Pulmonary artery endothelial cell (primary cell): Measurements from ENCODE around the gene NGB. TPM values are rescaled to one million over a fixed set of nuclear protein-coding genes. Genes with fewer than 3 reads are reported as not detected.

Experiments used
- DNase-seq: peaks from one replicate; pipeline ENCODE4 v3.0.0-alpha.2; 2011; ENCODE audit warnings: low read depth, low spot score
- total RNA-seq: library from RNA; depleted of rRNA; stranded (reverse); fragments of >200 nt; gene quantifications from 2 replicates; pipeline ENCODE4 v1.2.3, GENCODE V29; 2014

NGB gene
- total RNA-seq, 1 donor from 2014 or later: not detected

- no peak for DNase-seq
Measured at GRCh38 chr14:77236814-77237213, 34.2 kb downstream of the NGB start.

GRCh38 chr14:77231721-77232120 lies 39.3 kb downstream of the NGB start:
- no peak for DNase-seq

DNA sequence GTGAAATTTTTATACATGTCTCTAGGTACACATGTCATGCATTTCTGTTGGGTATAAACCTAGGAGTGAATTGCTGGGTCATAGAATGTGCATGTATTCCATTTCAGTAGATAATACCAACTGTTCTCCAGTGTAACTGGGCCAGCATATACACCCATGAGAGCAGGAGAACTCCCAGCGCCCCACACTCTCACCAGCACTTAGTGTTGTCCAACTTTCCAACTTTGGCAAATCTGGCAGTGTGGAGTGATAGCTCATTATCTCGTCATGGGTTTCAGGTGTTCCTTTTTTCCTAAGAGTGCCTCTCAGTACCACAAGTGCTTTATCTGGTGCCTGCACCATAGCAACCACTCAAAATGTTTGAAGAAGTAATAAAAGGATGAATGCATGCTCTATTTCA lies 40.1 kb downstream of the NGB start:
- DNase-seq: no peak

GRCh38 chr14:77228056-77228455 lies 43.0 kb downstream of the NGB start:
- no peak for DNase-seq

- no peak for DNase-seq
Measured at GRCh38 chr14:77225892-77226557, 45.0 kb downstream of the NGB start.

GRCh38 chr14:77225254-77225653 lies 45.8 kb downstream of the NGB start:
- DNase-seq: no peak

GRCh38 chr14:77224212-77224611 lies 46.8 kb downstream of the NGB start:
- no peak for DNase-seq

DNA sequence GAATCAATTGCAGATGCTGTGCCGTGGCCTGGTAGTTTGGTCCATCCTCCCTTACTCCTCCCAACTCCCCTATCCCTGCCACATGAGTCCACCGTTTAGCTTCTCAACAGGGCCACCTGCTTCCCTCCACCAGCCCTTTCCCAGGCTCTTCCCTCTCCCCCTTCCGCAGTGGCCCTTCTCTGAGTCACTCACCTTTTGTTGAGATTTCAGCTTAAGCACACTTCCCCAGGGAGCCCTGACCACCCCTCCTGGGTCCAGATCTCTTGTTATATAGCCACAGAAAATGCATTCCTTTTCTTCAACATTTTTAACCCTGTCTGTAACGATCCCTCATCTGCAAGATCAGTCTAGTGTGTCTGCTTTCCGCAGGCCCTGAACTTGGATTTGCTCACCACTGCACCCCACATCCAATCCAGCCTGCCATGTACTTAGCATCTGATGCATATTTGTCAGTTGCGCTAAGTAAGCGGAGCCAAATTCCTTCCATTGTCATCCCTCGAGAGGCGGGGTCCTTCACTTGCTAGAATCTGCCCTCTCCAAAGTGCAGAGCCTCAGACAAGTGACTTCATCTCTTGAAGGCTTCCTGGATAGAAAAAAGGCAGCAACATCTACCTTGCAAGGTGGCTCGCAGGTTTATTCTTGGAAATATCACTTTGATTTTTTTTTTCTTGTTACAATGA lies 48.3 kb downstream of the NGB start:
- DNase-seq: no peak

- DNase-seq: no peak
Measured at GRCh38 chr14:77221241-77221871, 49.6 kb downstream of the NGB start.

DNA sequence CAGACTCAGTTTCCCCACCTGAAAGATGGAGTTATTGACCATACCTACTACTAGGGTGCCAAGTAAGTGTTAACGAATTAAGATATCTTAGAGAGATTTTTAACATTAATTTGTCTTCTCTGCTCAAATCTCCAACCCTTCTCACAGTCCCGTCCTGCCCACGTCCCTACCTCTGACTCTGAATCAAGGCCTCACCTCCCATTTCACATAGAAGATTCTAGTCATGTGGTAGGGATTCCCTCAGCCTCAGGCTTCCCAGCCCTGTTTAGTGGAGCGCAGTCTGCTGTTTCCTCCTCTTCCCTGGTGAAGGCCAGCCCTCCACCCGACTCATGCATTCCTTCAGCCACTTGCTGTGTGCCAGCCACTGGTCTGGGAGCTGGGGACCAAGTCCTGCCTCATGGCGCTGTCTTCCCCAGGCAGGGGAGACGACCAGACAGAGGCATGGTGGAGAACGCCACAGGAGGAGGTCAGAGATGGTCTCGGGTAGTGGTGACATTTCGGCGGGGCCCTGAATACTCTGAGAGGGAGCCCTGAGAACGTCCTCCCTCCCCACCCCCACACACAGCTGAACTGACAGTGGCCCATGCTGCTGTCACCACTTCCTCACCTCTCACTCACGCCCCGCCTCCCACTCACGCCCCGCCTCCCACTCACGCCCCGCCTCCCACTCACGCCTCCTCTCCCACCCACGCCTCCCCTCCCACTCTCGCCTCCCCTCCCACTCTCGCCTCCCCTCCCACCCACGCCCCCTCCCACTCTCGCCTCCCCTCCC lies 50.6 kb downstream of the NGB start:
- DNase-seq: no peak

GRCh38 chr14:77219591-77219990 lies 51.4 kb downstream of the NGB start:
- no peak for DNase-seq

GRCh38 chr14:77217551-77217950 lies 53.5 kb downstream of the NGB start:
- no peak for DNase-seq

Other genes starting within 250 kb of the NGB start
- gene IRF2BPL, start 242.5 kb downstream of the NGB start, total RNA-seq: 16.4 and 18.7 TPM in 2 replicates
- 15.0 and 15.9 TPM in 2 replicates for gene CIPC, start 172.9 kb downstream of the NGB start, total RNA-seq
- under 0.01 and 0.04 TPM in 2 replicates for gene ZDHHC22, start 129.4 kb downstream of the NGB start, total RNA-seq
- gene TMEM63C, start 89.4 kb downstream of the NGB start, total RNA-seq: not detected in 2 replicates
- 8.6 and 14.4 TPM in 2 replicates for gene POMT2, start 49.7 kb upstream of the NGB start, total RNA-seq
- 6.9 and 20.4 TPM in 2 replicates for gene GSTZ1, start 49.8 kb upstream of the NGB start, total RNA-seq
- gene TMED8, start 105.9 kb upstream of the NGB start, total RNA-seq: 13.3 and 18.8 TPM in 2 replicates
- 1.8 TPM in 2 replicates for gene SAMD15, start 106.2 kb upstream of the NGB start, total RNA-seq
- 0.07 and 0.13 TPM in 2 replicates for gene NOXRED1, start 152.3 kb upstream of the NGB start, total RNA-seq
- gene VIPAS39, start 186.4 kb upstream of the NGB start, total RNA-seq: 30.9 and 33.6 TPM in 2 replicates
- gene AHSA1, start 186.9 kb upstream of the NGB start, total RNA-seq: 102 and 208 TPM in 2 replicates
- not detected in 2 replicates for gene ISM2, start 227.6 kb upstream of the NGB start, total RNA-seq